ENCODE measurements around the gene AGR3. TPM values are rescaled to one million over a fixed set of nuclear protein-coding genes. Genes with fewer than 3 reads are reported as not detected.

The AGR3 gene
- total RNA-seq, 2 experiments from 2014 or later, result not detected

DNA sequence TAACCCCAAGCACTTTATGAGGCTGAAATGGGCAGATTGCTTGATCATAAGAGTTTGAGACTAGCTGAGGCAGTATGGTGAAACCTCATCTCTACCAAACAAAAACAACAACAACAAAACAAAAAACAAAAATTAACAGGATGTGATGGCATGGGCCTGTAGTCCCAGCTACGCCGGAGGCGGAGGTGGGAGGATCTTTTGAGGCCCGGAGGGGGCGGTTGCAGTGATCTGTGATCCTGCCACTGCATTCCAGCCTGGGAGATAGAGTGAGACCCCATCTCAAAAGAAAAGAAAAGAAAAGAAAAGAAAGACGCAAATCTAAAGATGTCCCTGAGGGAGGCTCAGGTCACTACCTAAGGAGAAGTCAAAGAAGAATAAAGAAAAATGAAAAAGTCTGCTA, 41.7 kb downstream of the AGR3 start:
- no peaks in the 10 kb centered on the region for H3K36me3 Mint-ChIP-seq (ENCODE audit: low read depth)
- H3K4me1 Mint-ChIP-seq, result no peaks in the 10 kb centered on the region
- POLR2A ChIA-PET, result no interaction called here
- H3K27ac Mint-ChIP-seq, result no peak overlapping the region
- H3K9me3 Mint-ChIP-seq, result no peaks in the 10 kb centered on the region
- H3K4me3 Mint-ChIP-seq, result no peak overlapping the region
- no peak for DNase-seq
- peaks cover 7% of the 10 kb centered on the region for H3K27me3 Mint-ChIP-seq
- CTCF ChIA-PET, result interaction anchor here (0.8 kb wide), 1 partner anchor 9 kb away, joined by 4 read pairs; no protein-coding TSS in a partner anchor

GRCh38 chr7:16839646-16840045, 42.1 kb downstream of the AGR3 start:
- H3K27me3 Mint-ChIP-seq, result peaks cover 8% of the 10 kb centered on the region
- H3K4me1 Mint-ChIP-seq, result no peaks in the 10 kb centered on the region
- ChIA-PET POLR2A (no interaction called here), CTCF (interaction anchor here (0.8 kb wide), 1 partner anchor 9 kb away, joined by 4 read pairs; no protein-coding TSS in a partner anchor)
- H3K36me3 Mint-ChIP-seq (ENCODE audit: low read depth), result no peaks in the 10 kb centered on the region
- H3K9me3 Mint-ChIP-seq, result no peaks in the 10 kb centered on the region
- no peak overlapping the region for H3K4me3 Mint-ChIP-seq
- H3K27ac Mint-ChIP-seq, result no peak overlapping the region
- no peak for DNase-seq

DNA sequence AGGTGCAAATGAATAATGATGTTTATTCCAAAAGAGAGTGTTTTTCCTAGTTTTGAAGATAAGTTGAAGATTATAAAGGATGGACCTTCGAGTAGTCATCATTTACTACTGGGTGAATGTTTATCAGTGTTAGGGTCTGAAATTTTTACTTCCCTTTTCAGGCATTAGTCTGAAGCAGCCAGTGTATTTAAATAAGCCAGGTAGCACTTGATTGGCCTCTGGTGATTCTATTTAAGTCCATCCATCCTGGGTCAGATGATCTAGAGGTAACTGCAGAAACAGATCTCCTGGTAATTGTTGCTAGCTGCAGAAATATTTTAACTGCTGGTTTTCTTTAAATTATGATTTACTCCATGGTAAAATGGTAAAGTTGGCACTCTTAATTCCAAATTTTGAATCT, 42.9 kb downstream of the AGR3 start:
- Mint-ChIP-seq H3K9me3 (no peaks in the 10 kb centered on the region), H3K4me1 (no peaks in the 10 kb centered on the region)

GRCh38 chr7:16838386-16838785, 43.4 kb downstream of the AGR3 start:
- Mint-ChIP-seq H3K4me1 (no peaks in the 10 kb centered on the region), H3K9me3 (no peaks in the 10 kb centered on the region), H3K4me3 (no peak overlapping the region), H3K36me3 (ENCODE audit: low read depth) (no peaks in the 10 kb centered on the region), H3K27ac (no peak overlapping the region), H3K27me3 (peaks cover 11% of the 10 kb centered on the region)
- ChIA-PET CTCF (no interaction called here), POLR2A (interaction anchor here (0.6 kb wide), 1 partner anchor 341 kb away, joined by 3 read pairs; no protein-coding TSS in a partner anchor)
- DNase-seq, result no peak

More for the DNA sequence above, 42.9 kb downstream of the AGR3 start:
- DNase-seq, result no peak
- Mint-ChIP-seq H3K27ac (no peak overlapping the region), H3K36me3 (ENCODE audit: low read depth) (no peaks in the 10 kb centered on the region), H3K4me3 (no peak overlapping the region), H3K27me3 (peaks cover 11% of the 10 kb centered on the region)
- CTCF ChIA-PET, result no interaction called here
- POLR2A ChIA-PET, result interaction anchor here (0.6 kb wide), 1 partner anchor 341 kb away, joined by 3 read pairs; no protein-coding TSS in a partner anchor

- ChIA-PET CTCF (no interaction called here), POLR2A (no interaction called here)
- DNase-seq, result no peak
- Mint-ChIP-seq H3K27me3 (peaks cover 14% of the 10 kb centered on the region), H3K4me1 (no peaks in the 10 kb centered on the region), H3K4me3 (no peak overlapping the region), H3K27ac (no peak overlapping the region), H3K9me3 (no peaks in the 10 kb centered on the region), H3K36me3 (ENCODE audit: low read depth) (no peaks in the 10 kb centered on the region)
These were observed 45.3 kb downstream of the AGR3 start for GRCh38 chr7:16836481-16836880.

- no peak overlapping the region for H3K27ac Mint-ChIP-seq
- H3K36me3 Mint-ChIP-seq (ENCODE audit: low read depth), result no peaks in the 10 kb centered on the region
- H3K27me3 Mint-ChIP-seq, result peaks cover 18% of the 10 kb centered on the region
- H3K4me1 Mint-ChIP-seq, result no peaks in the 10 kb centered on the region
- no peak for DNase-seq
- H3K9me3 Mint-ChIP-seq, result peaks cover 2% of the 10 kb centered on the region
- CTCF ChIA-PET, result no interaction called here
- no peak overlapping the region for H3K4me3 Mint-ChIP-seq
- POLR2A ChIA-PET, result no interaction called here
These were observed 48.4 kb downstream of the AGR3 start for GRCh38 chr7:16833373-16833772.

- Mint-ChIP-seq H3K4me1 (no peaks in the 10 kb centered on the region), H3K27me3 (peaks cover 15% of the 10 kb centered on the region), H3K4me3 (no peak overlapping the region), H3K36me3 (ENCODE audit: low read depth) (no peaks in the 10 kb centered on the region), H3K9me3 (peaks cover 2% of the 10 kb centered on the region), H3K27ac (no peak overlapping the region)
- POLR2A ChIA-PET, result no interaction called here
- CTCF ChIA-PET, result no interaction called here
- DNase-seq, result no peak
These were observed 55.7 kb downstream of the AGR3 start for GRCh38 chr7:16826060-16826459.

GRCh38 chr7:16822029-16822428, 59.8 kb downstream of the AGR3 start:
- no peaks in the 10 kb centered on the region for H3K9me3 Mint-ChIP-seq
- no peaks in the 10 kb centered on the region for H3K36me3 Mint-ChIP-seq (ENCODE audit: low read depth)
- no peak overlapping the region for H3K4me3 Mint-ChIP-seq
- peaks cover 3% of the 10 kb centered on the region for H3K27me3 Mint-ChIP-seq
- H3K27ac Mint-ChIP-seq, result no peak overlapping the region
- CTCF ChIA-PET, result no interaction called here
- DNase-seq, result no peak
- H3K4me1 Mint-ChIP-seq, result no peaks in the 10 kb centered on the region
- POLR2A ChIA-PET, result no interaction called here

GRCh38 chr7:16818732-16819131, 63.1 kb downstream of the AGR3 start:
- CTCF ChIA-PET, result interaction anchor here (0.7 kb wide), 1 partner anchor 56 kb away, joined by 4 read pairs; no protein-coding TSS in a partner anchor
- no peak overlapping the region for H3K4me3 Mint-ChIP-seq

GRCh38 chr7:16817536-16817935, 64.2 kb downstream of the AGR3 start:
- peaks cover 3% of the 10 kb centered on the region for H3K27me3 Mint-ChIP-seq
- no peaks in the 10 kb centered on the region for H3K36me3 Mint-ChIP-seq (ENCODE audit: low read depth)
- CTCF ChIA-PET, result no interaction called here
- H3K4me3 Mint-ChIP-seq, result no peak overlapping the region
- DNase-seq, result no peak
- H3K4me1 Mint-ChIP-seq, result no peaks in the 10 kb centered on the region
- POLR2A ChIA-PET, result no interaction called here
- H3K27ac Mint-ChIP-seq, result no peak overlapping the region
- H3K9me3 Mint-ChIP-seq, result no peaks in the 10 kb centered on the region

More at GRCh38 chr7:16818732-16819131, 63.1 kb downstream of the AGR3 start:
- Mint-ChIP-seq H3K27ac (no peak overlapping the region), H3K36me3 (ENCODE audit: low read depth) (no peaks in the 10 kb centered on the region), H3K27me3 (peaks cover 3% of the 10 kb centered on the region), H3K4me1 (no peaks in the 10 kb centered on the region), H3K9me3 (no peaks in the 10 kb centered on the region)
- no peak for DNase-seq
- POLR2A ChIA-PET, result no interaction called here

GRCh38 chr7:16816824-16817223, 65.0 kb downstream of the AGR3 start:
- ChIA-PET POLR2A (no interaction called here), CTCF (no interaction called here)
- no peak for DNase-seq
- H3K27ac Mint-ChIP-seq, result no peak overlapping the region
- H3K27me3 Mint-ChIP-seq, result peaks cover 3% of the 10 kb centered on the region
- H3K36me3 Mint-ChIP-seq (ENCODE audit: low read depth), result no peaks in the 10 kb centered on the region
- no peaks in the 10 kb centered on the region for H3K9me3 Mint-ChIP-seq
- no peak overlapping the region for H3K4me3 Mint-ChIP-seq
- no peaks in the 10 kb centered on the region for H3K4me1 Mint-ChIP-seq

DNA sequence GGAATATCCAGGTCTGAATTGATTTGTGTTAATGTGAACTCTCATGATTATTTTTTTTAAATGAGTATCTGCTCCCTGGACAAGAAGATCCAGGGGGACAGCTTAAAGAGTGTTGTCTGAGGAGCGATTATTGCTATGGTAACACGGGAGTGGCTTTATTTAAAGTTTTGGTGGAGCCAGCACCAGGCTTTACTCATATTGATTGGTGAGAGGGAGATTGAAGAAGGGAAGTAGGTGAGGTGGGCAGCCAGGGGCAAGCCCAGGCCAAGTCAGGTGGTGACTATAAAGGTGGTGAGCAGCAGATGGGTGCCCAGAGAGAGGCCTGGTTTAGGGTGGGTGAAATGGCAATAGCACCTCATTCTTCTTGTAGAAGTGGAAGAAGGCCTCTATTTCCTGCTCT, 66.8 kb downstream of the AGR3 start:
- H3K4me1 Mint-ChIP-seq, result no peaks in the 10 kb centered on the region
- no peak overlapping the region for H3K27ac Mint-ChIP-seq
- no peak for DNase-seq
- ChIA-PET CTCF (no interaction called here), POLR2A (no interaction called here)
- no peaks in the 10 kb centered on the region for H3K36me3 Mint-ChIP-seq (ENCODE audit: low read depth)
- H3K9me3 Mint-ChIP-seq, result no peaks in the 10 kb centered on the region
- H3K27me3 Mint-ChIP-seq, result peaks cover 6% of the 10 kb centered on the region
- H3K4me3 Mint-ChIP-seq, result no peak overlapping the region

GRCh38 chr7:16813232-16813616, 68.6 kb downstream of the AGR3 start:
- POLR2A ChIA-PET, result no interaction called here
- Mint-ChIP-seq H3K4me1 (no peaks in the 10 kb centered on the region), H3K27ac (no peak overlapping the region), H3K27me3 (peaks cover 10% of the 10 kb centered on the region), H3K36me3 (ENCODE audit: low read depth) (no peaks in the 10 kb centered on the region), H3K4me3 (no peak overlapping the region), H3K9me3 (no peaks in the 10 kb centered on the region)
- CTCF ChIA-PET, result interaction anchor here (1.5 kb wide), 1 partner anchor 12 kb away, joined by 3 read pairs; no protein-coding TSS in a partner anchor
- DNase-seq, result no peak

DNA sequence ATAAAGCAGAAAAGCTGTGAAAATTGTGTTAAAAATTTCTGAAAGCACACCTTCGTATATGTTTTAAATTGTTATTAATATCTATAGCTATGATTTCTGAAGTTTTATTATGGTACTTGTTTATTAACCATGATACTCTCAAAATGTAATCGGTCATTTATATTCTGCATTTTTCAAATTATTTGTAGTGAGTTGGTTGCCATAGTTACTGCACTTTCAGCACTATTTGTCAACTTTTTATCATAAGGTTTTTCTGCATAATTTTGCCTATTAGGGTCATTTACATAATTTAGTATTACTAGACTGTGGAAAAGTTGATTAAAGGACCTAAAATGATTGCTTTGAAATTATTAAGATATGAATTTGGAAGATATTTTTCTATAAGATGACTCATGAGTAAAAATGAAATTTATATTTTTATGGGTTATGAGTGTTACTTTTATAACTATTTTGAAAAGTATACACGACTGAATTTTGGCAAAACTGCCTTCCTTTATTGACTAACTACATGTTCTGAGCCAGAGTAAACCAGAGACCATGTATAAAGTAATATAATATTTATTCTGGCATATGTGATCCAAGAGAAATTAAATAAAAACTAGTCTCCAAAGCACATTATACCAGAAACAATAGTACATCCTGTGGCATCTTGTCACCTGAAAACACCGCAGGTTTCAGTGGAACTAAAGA, 69.1 kb downstream of the AGR3 start:
- peaks cover 10% of the 10 kb centered on the region for H3K27me3 Mint-ChIP-seq
- no peaks in the 10 kb centered on the region for H3K36me3 Mint-ChIP-seq (ENCODE audit: low read depth)
- CTCF ChIA-PET, result interaction anchor here (1.5 kb wide), 1 partner anchor 11 kb away, joined by 3 read pairs; no protein-coding TSS in a partner anchor
- no peak overlapping the region for H3K27ac Mint-ChIP-seq
- DNase-seq, result no peak
- H3K4me3 Mint-ChIP-seq, result no peak overlapping the region
- POLR2A ChIA-PET, result no interaction called here
- H3K4me1 Mint-ChIP-seq, result no peaks in the 10 kb centered on the region
- H3K9me3 Mint-ChIP-seq, result no peaks in the 10 kb centered on the region

Data from activated CD4-positive, alpha-beta T cell treated with anti-CD3 and anti-CD28 coated beads, Interleukin-2, amount 10 ng/mL, durations not matched to agents 7 days and 5 days (primary cell).